ENCODE results near the gene UBE2R2.
"Not testable (repeated sequence)": the region's sequence is repeated elsewhere in the genome, so short reads cannot be mapped to it uniquely, and the experiment has no call there.

DNA sequence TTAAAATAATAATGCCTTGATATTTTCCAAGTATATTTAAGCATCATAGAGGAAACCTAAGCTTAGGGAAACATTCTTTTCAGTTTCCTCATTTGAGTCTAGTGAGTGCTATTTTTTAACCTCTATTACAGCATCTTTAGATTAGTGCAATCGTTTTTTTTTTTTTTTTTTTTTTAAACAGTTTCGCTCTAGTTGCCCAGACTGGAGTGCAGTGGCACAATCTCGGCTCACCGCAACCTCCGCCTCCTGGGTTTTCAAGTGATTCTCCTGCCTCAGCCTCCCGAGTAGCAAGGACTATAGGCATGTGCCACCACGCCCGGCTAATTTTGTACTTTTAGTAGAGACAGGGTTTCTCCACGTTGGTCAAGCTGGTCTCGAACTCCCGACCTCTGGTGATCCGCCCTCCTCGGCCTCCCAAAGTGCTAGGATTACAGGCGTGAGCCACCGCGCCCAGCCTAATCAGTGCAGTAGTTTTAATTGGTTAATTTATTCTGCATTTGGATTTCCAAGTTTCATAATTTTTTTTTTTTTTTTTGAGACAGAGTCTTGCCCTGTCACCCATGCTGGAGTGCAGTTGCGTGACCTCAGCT, 12.8 kb downstream of the UBE2R2 start:
- TF ChIP-seq POLR2A (IDR thresholded peaks at IDR 0.05) = not testable (repeated sequence)
- TF ChIP-seq, protein P1, sequence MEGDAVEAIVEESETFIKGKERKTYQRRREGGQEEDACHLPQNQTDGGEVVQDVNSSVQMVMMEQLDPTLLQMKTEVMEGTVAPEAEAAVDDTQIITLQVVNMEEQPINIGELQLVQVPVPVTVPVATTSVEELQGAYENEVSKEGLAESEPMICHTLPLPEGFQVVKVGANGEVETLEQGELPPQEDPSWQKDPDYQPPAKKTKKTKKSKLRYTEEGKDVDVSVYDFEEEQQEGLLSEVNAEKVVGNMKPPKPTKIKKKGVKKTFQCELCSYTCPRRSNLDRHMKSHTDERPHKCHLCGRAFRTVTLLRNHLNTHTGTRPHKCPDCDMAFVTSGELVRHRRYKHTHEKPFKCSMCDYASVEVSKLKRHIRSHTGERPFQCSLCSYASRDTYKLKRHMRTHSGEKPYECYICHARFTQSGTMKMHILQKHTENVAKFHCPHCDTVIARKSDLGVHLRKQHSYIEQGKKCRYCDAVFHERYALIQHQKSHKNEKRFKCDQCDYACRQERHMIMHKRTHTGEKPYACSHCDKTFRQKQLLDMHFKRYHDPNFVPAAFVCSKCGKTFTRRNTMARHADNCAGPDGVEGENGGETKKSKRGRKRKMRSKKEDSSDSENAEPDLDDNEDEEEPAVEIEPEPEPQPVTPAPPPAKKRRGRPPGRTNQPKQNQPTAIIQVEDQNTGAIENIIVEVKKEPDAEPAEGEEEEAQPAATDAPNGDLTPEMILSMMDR (IDR thresholded peaks at IDR 0.05) = not testable (repeated sequence)

All from breast epithelium (tissue), 3 donors.